Smooth muscle cell (in vitro differentiated cells): ENCODE measurements around the gene HGF. TPM values are rescaled to one million over a fixed set of nuclear protein-coding genes. Genes with fewer than 3 reads are reported as not detected.

Source experiments
- DNase-seq: peaks from one replicate; lab custom pipeline; 2025; ENCODE audit not compliant: unreplicated experiment; lab: John Stamatoyannopoulos, UW
- H2AFZ ChIP-seq: fragments of 200-600 bp; sonication (generic); 2 replicates; pipeline ENCODE4 v1.6.0; 2016; ENCODE audit warnings: antibody characterized with exemption, low read depth, mild to moderate bottlenecking
- H3F3A ChIP-seq: fragments of 200-600 bp; sonication (generic); 2 replicates; pipeline ENCODE4 v1.6.0; 2017; ENCODE audit warnings: antibody characterized with exemption, low read depth
- H3K27ac ChIP-seq: fragments of 200-600 bp; sonication (generic); 2 replicates; pipeline ENCODE4 v1.5.1; 2016; ENCODE audit warnings: low read depth, mild to moderate bottlenecking
- H3K27me3 ChIP-seq: fragments of 200-600 bp; sonication (generic); 2 replicates; pipeline ENCODE4 v1.6.1; 2016; ENCODE audit warnings: low read depth, mild to moderate bottlenecking
- H3K36me3 ChIP-seq: fragments of 200-600 bp; sonication (generic); 2 replicates; pipeline ENCODE4 v1.5.1; 2016; ENCODE audit warnings: low read depth
- H3K4me1 ChIP-seq: fragments of 200-600 bp; sonication (generic); 2 replicates; pipeline ENCODE4 v1.5.1; 2016; ENCODE audit warnings: low read depth
- H3K4me2 ChIP-seq: fragments of 200-600 bp; sonication (generic); 2 replicates; pipeline ENCODE4 v1.6.0; 2016; ENCODE audit warnings: mild to moderate bottlenecking
- H3K4me3 ChIP-seq: fragments of 200-600 bp; sonication (generic); 2 replicates; pipeline ENCODE4 v1.5.1; 2016; ENCODE audit warnings: mild to moderate bottlenecking
- H3K79me2 ChIP-seq: fragments of 200-600 bp; sonication (generic); 2 replicates; pipeline ENCODE4 v1.6.0; 2016; ENCODE audit warnings: low read depth, mild to moderate bottlenecking
- H3K9ac ChIP-seq: fragments of 200-600 bp; sonication (generic); 2 replicates; pipeline ENCODE4 v1.6.0; 2016; ENCODE audit warnings: low read depth
- H3K9me3 ChIP-seq: fragments of 200-600 bp; sonication (generic); replicated peaks from 2 replicates; pipeline ENCODE4 v1.5.1; 2016; ENCODE audit warnings: low read depth
- H4K20me1 ChIP-seq: fragments of 200-600 bp; sonication (generic); 2 replicates; pipeline ENCODE4 v1.6.0; 2016; ENCODE audit warnings: low read depth
- WGBS: methylation state at CpG from one replicate; pipeline ENCODE4 v1.1.7; 2016; ENCODE audit warnings: low lambda C conversion rate; 5-methylcytosine and 5-hydroxymethylcytosine counted together
- polyA plus RNA-seq: library from polyadenylated mRNA; unstranded; fragments of >200 nt; fragmentation: Nextera tagmentation; extraction: Ambion mirVana; gene quantifications from 2 replicates; pipeline ENCODE4 v1.2.1, GENCODE V29; 2016
- total RNA-seq: library from RNA; depleted of rRNA; stranded (reverse); fragments of >200 nt; gene quantifications from 2 replicates; pipeline ENCODE4 v1.2.3, GENCODE V29; 2014
- TF ChIP-seq, protein P1 (sequence below): fragments of 200-600 bp; sonication (generic); IDR thresholded peaks from 2 replicates; pipeline ENCODE4 v1.5.1; 2017; ENCODE audit warnings: borderline replicate concordance, mild to moderate bottlenecking, antibody characterized with exemption; ENCODE audit not compliant: insufficient read depth, poor library complexity, severe bottlenecking

The HGF gene
- total and polyA plus RNA-seq, 2 experiments from 2014 or later, result 15.4 to 43.6 TPM

DNA sequence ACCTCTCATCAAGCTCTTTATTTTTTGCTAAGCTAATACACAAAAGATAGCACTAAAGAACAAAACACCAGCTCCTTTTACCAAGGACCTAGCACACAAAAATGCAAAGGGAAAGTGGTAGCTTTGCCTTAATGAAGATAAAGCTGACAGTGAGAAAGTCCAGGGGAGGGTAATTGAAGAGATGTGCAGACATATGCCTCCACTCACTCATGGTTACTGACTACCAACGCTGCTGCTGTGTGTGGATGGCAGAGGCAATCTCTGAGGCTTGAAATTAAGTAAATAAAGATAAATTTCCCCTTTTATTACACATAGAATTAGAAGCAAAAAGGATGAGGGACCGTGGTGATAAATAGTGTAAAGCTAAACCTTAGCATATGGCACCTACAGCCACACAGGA lies 87.0 kb downstream of the HGF start:
- Histone ChIP-seq H4K20me1 (no peaks in the 10 kb centered on the region), H3F3A (peaks cover 9% of the 10 kb centered on the region), H3K9ac (no peak overlapping the region), H3K4me1 (peaks cover 5% of the 10 kb centered on the region), H3K4me3 (no peak overlapping the region), H3K4me2 (peak overlapping the region; percentile 30), H2AFZ (peak overlapping the region; percentile 69), H3K27me3 (no peaks in the 10 kb centered on the region), H3K36me3 (no peaks in the 10 kb centered on the region), H3K27ac (peak overlapping the region; percentile 3), H3K9me3 (no peaks in the 10 kb centered on the region), H3K79me2 (no peaks in the 10 kb centered on the region)
- 10% methylated on average over 2 of the region's 2 CpGs for WGBS
- TF ChIP-seq, protein P1, sequence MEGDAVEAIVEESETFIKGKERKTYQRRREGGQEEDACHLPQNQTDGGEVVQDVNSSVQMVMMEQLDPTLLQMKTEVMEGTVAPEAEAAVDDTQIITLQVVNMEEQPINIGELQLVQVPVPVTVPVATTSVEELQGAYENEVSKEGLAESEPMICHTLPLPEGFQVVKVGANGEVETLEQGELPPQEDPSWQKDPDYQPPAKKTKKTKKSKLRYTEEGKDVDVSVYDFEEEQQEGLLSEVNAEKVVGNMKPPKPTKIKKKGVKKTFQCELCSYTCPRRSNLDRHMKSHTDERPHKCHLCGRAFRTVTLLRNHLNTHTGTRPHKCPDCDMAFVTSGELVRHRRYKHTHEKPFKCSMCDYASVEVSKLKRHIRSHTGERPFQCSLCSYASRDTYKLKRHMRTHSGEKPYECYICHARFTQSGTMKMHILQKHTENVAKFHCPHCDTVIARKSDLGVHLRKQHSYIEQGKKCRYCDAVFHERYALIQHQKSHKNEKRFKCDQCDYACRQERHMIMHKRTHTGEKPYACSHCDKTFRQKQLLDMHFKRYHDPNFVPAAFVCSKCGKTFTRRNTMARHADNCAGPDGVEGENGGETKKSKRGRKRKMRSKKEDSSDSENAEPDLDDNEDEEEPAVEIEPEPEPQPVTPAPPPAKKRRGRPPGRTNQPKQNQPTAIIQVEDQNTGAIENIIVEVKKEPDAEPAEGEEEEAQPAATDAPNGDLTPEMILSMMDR, result no peak
- DNase-seq, result no peak

DNA sequence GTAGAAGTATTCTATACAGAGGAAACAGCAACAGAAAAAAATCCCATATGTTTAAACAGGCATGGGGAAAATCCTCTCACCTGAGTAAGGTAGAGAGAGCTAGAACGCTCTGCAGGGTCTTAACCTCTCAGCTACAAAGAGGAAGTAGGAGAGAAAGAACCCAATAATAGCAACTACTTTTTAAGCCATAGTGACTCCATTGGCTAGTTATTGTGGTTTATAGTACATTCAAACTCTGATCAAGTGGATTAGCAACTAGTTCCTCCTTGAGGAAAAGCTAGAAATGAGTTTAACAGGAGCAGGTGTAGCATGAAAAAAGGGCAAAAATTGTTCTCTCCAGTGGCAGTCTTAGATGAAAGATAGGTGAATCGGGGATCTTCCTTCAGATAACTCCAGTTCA lies 89.7 kb downstream of the HGF start:
- Histone ChIP-seq H3K9ac (no peak overlapping the region), H2AFZ (no peak overlapping the region), H3K4me2 (no peak overlapping the region), H3K27ac (no peak overlapping the region), H3K79me2 (no peaks in the 10 kb centered on the region), H3K27me3 (no peaks in the 10 kb centered on the region), H4K20me1 (no peaks in the 10 kb centered on the region), H3K4me1 (peaks cover 12% of the 10 kb centered on the region), H3K9me3 (no peaks in the 10 kb centered on the region), H3K36me3 (no peaks in the 10 kb centered on the region), H3F3A (peaks cover 9% of the 10 kb centered on the region), H3K4me3 (no peak overlapping the region)
- DNase-seq, result no peak
- WGBS, result 92% methylated on average over 2 of the region's 2 CpGs
- TF ChIP-seq, protein P1, result no peak

DNA sequence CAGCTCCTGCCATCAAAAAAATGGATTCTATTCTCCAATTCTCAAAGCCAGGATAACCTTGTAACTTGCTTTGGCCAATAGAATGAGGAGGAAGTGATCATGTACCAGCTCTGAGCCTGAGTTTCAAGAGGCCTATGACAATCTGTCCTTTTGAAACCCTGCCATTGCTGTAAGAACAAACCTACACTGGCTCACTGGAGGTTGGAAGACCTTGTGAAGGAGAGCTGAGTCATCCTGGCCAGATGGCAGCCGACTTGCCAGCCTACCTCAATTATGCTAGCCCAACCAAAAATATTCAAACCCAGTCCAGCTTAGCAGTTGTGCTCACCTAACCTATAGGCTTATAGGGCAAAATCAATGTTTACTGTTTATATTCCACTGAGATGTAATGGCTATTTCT lies 93.0 kb downstream of the HGF start:
- H3F3A ChIP-seq, result no peaks in the 10 kb centered on the region
- no peaks in the 10 kb centered on the region for H3K36me3 ChIP-seq
- H3K4me1 ChIP-seq, result peaks cover 13% of the 10 kb centered on the region
- TF ChIP-seq, protein P1, result no peak
- H3K27ac ChIP-seq, result no peak overlapping the region
- peak overlapping the region; percentile 33 for H2AFZ ChIP-seq
- H3K9ac ChIP-seq, result no peak overlapping the region
- H3K9me3 ChIP-seq, result no peaks in the 10 kb centered on the region
- no peak overlapping the region for H3K4me2 ChIP-seq
- H3K79me2 ChIP-seq, result no peaks in the 10 kb centered on the region
- no peak overlapping the region for H3K4me3 ChIP-seq
- 65% methylated on average over 1 of the region's 1 CpG for WGBS
- no peaks in the 10 kb centered on the region for H4K20me1 ChIP-seq
- no peaks in the 10 kb centered on the region for H3K27me3 ChIP-seq
- no peak for DNase-seq

GRCh38 chr7:81676105-81676811 lies 93.6 kb downstream of the HGF start:
- Histone ChIP-seq H2AFZ (peak overlapping the region; percentile 33), H3K36me3 (no peaks in the 10 kb centered on the region), H3K9ac (no peak overlapping the region), H3F3A (no peaks in the 10 kb centered on the region), H3K4me2 (no peak overlapping the region), H4K20me1 (no peaks in the 10 kb centered on the region), H3K4me1 (peaks cover 13% of the 10 kb centered on the region), H3K79me2 (no peaks in the 10 kb centered on the region), H3K27ac (no peak overlapping the region), H3K4me3 (no peak overlapping the region), H3K27me3 (no peaks in the 10 kb centered on the region), H3K9me3 (no peaks in the 10 kb centered on the region)
- 69% methylated on average over 3 of the region's 3 CpGs for WGBS
- no peak for DNase-seq
- TF ChIP-seq, protein P1, result no peak
